Breast epithelium (tissue), 4 donors: ENCODE results near the gene COA3. TPM values are rescaled to one million over a fixed set of nuclear protein-coding genes. Genes with fewer than 3 reads are reported as not detected.

ENCODE experiments used
- DNase-seq, 2 donors: peaks; one replicate each; pipeline ENCODE4 v3.0.0-alpha.2; 2019; ENCODE audit warnings: low spot score in 2 of 2
- H3K27ac ChIP-seq, 2 donors: fragments of 200-600 bp; sonication (generic) in 1 of 2; one replicate each; pipeline ENCODE4 v1.5.1; 2016 to 2019; ENCODE audit warnings: mild to moderate bottlenecking in 1 of 2
- H3K27me3 ChIP-seq, 2 donors: fragments of 200-600 bp; sonication (generic) in 1 of 2; one replicate each; pipeline versions ENCODE4 v1.5.1 to v1.6.0; 2017 to 2019; ENCODE audit warnings: control low read depth in 1 of 2, mild to moderate bottlenecking in 1 of 2
- H3K36me3 ChIP-seq: fragments of 200-600 bp; one replicate; pipeline ENCODE4 v1.5.1; 2019
- H3K4me1 ChIP-seq, 2 donors: fragments of 200-600 bp; sonication (generic); one replicate each; pipeline ENCODE4 v1.5.1; 2016 to 2019; ENCODE audit warnings: control low read depth in 1 of 2
- H3K4me3 ChIP-seq, 3 donors: fragments of 200-600 bp; sonication (generic); 1 replicate in 2 of 3; 2 replicates in 1 of 3; pipeline ENCODE4 v1.5.1; 2016 to 2019; ENCODE audit warnings: mild to moderate bottlenecking in 3 of 3, moderate library complexity in 2 of 3
- H3K9me3 ChIP-seq, 2 donors: fragments of 200-600 bp; sonication (generic) in 1 of 2; one replicate each; pipeline ENCODE4 v1.5.1; 2016 to 2019; ENCODE audit warnings: control low read depth in 1 of 2
- CTCF ChIP-seq, 3 donors: fragments of 450-650 bp; IDR thresholded peaks; one replicate each; pipeline ENCODE4 v1.5.1; 2016 to 2017; ENCODE audit warnings: antibody characterized with exemption in 3 of 3, mild to moderate bottlenecking in 3 of 3, moderate library complexity in 3 of 3
- POLR2A ChIP-seq: fragments of 450-650 bp; IDR thresholded peaks from one replicate; pipeline ENCODE4 v1.6.1; 2016; ENCODE audit warnings: antibody characterized with exemption, mild to moderate bottlenecking, moderate library complexity
- POLR2AphosphoS5 ChIP-seq, 3 donors: sonication (generic); formaldehyde crosslinking; IDR thresholded peaks; one replicate each; pipeline ENCODE4 v1.6.1; 2017; ENCODE audit warnings: antibody characterized with exemption in 3 of 3
- intact Hi-C: fragments of 100-400 bp; cut with DNase I; formaldehyde crosslinking; loops from one replicate; pipeline ENCODE4 v1.15.1; 2023; ENCODE audit warnings: low total_unique reads
- total RNA-seq, 3 donors: library from RNA; depleted of rRNA; stranded (reverse); fragments of >200 nt; gene quantifications; one replicate each; pipeline ENCODE4 v1.1.0, GENCODE V29; 2016

COA3 gene
- total RNA-seq, 3 donors from 2014 or later, result 52.6 to 74.1 (median 72.8) TPM

- no peak for TF ChIP-seq CTCF (IDR thresholded peaks at IDR 0.05)
- TF ChIP-seq POLR2AphosphoS5 (IDR thresholded peaks at IDR 0.05), result no peak
- no peak for TF ChIP-seq POLR2A
- no peak for DNase-seq
- Histone ChIP-seq H3K4me1 (peaks cover 4 to 12% of the 10 kb centered on the region in 2 donors), H3K36me3 (no peaks in the 10 kb centered on the region), H3K27me3 (no peaks in the 10 kb centered on the region), H3K9me3 (no peaks in the 10 kb centered on the region), H3K27ac (peak overlapping the region in 1 of 2 donors; percentile 41), H3K4me3 (no peak overlapping the region)
- intact Hi-C loops, result no loop called here
Observed at GRCh38 chr17:42795465-42795864, 3.0 kb downstream of the COA3 start.

- peaks cover 4 to 12% of the 10 kb centered on the region in 2 donors for H3K4me1 ChIP-seq
- H3K27me3 ChIP-seq, result no peaks in the 10 kb centered on the region
- H3K36me3 ChIP-seq, result no peaks in the 10 kb centered on the region
- H3K9me3 ChIP-seq, result no peaks in the 10 kb centered on the region
- DNase-seq, result no peak
- H3K27ac ChIP-seq, result peak overlapping the region in 1 of 2 donors; percentile 41
- no peak overlapping the region for H3K4me3 ChIP-seq
- TF ChIP-seq CTCF (IDR thresholded peaks at IDR 0.05) (no peak), POLR2AphosphoS5 (IDR thresholded peaks at IDR 0.05) (no peak), POLR2A (no peak)
- intact Hi-C loops, result no loop called here
Observed at GRCh38 chr17:42795061-42795460, 3.4 kb downstream of the COA3 start.

DNA sequence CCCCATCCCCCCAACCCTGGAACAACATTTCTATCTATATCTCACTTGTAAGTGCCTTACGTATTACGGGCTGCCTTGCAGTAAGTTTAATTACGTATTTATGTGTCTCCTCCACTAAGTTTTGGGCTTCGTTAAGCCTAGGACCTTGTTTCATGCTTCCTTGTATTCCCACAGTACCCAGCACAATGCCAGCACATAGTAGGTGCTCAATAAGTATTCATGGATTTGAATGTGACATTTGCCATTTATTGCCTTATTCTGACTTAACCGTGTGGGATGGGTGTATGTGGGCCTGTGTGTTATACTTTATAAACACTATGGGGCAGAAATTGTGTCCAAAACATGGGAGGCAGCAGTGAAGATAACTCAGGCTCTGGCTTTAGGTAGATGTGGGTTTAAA is 6.0 kb downstream of the COA3 start:
- H3K4me3 ChIP-seq, result no peak overlapping the region
- intact Hi-C loops, result no loop called here
- H3K27me3 ChIP-seq, result no peaks in the 10 kb centered on the region
- H3K4me1 ChIP-seq, result peaks cover 3 to 8% of the 10 kb centered on the region in 2 donors
- H3K9me3 ChIP-seq, result no peaks in the 10 kb centered on the region
- H3K36me3 ChIP-seq, result no peaks in the 10 kb centered on the region
- TF ChIP-seq POLR2A, result no peak
- TF ChIP-seq CTCF (IDR thresholded peaks at IDR 0.05), result no peak
- TF ChIP-seq POLR2AphosphoS5 (IDR thresholded peaks at IDR 0.05), result no peak
- H3K27ac ChIP-seq, result no peak overlapping the region
- no peak for DNase-seq

DNA sequence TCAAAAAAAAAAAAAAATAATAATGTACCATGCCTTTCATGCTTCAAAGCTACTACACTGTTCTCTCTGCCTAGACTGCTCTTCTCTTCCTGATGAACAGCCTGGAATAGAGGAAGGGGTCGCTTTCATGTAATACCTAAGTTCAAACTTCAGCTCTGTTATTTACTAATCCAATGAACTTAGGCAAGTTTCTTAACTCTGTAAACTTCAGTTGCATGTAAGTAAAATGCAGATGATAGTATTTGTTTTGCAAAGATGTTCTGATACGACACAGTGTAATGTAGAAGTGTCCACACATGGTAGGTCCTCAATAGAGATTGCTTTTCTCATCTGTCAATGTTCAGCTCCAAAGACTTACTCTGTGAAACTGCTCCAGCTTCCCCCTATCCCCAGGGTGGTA is 6.6 kb downstream of the COA3 start:
- H3K4me3 ChIP-seq, result no peak overlapping the region
- intact Hi-C loops, result no loop called here

GRCh38 chr17:42787266-42787665 is 11.2 kb downstream of the COA3 start:
- intact Hi-C loops, result no loop called here
- Histone ChIP-seq H3K36me3 (no peaks in the 10 kb centered on the region), H3K4me3 (no peak overlapping the region), H3K27ac (no peak overlapping the region), H3K27me3 (peaks cover 0 to 31% of the 10 kb centered on the region in 2 donors), H3K9me3 (no peaks in the 10 kb centered on the region), H3K4me1 (no peaks in the 10 kb centered on the region)
- DNase-seq, result no peak
- TF ChIP-seq CTCF (IDR thresholded peaks at IDR 0.05) (no peak), POLR2A (no peak), POLR2AphosphoS5 (IDR thresholded peaks at IDR 0.05) (no peak)

More for the DNA sequence above, 6.6 kb downstream of the COA3 start:
- Histone ChIP-seq H3K36me3 (no peaks in the 10 kb centered on the region), H3K27ac (no peak overlapping the region), H3K27me3 (no peaks in the 10 kb centered on the region), H3K9me3 (no peaks in the 10 kb centered on the region), H3K4me1 (peaks cover 0 to 2% of the 10 kb centered on the region in 2 donors)
- TF ChIP-seq POLR2A (no peak), POLR2AphosphoS5 (IDR thresholded peaks at IDR 0.05) (no peak), CTCF (IDR thresholded peaks at IDR 0.05) (no peak)
- DNase-seq, result no peak
